Activated CD4-positive, alpha-beta memory T cell treated with anti-CD3 and anti-CD28 coated beads, Interleukin-2, amount 10 ng/mL, durations not matched to agents 7 days and 5 days (primary cell): ENCODE data around the gene PLEKHA6. TPM values are rescaled to one million over a fixed set of nuclear protein-coding genes. Genes with fewer than 3 reads are reported as not detected.
"Not testable (repeated sequence)": the region's sequence is repeated elsewhere in the genome, so short reads cannot be mapped to it uniquely, and the experiment has no call there.

Experiments
- CTCF ChIA-PET: fragments of 350-600 bp; sonication (Branson Sonifier 250); formaldehyde crosslinking; loops from one replicate; lab custom pipeline; 2021; ENCODE audit warnings: antibody characterized with exemption, inconsistent platforms; lab: Charles Lee
- POLR2A ChIA-PET: fragments of 350-600 bp; sonication (Branson Sonifier 250); formaldehyde crosslinking; loops from one replicate; lab custom pipeline; 2021; ENCODE audit warnings: antibody characterized with exemption; lab: Charles Lee
- DNase-seq: peaks from one replicate; pipeline ENCODE4 v3.0.0-alpha.2; 2020
- H3K27ac Mint-ChIP-seq: one replicate; pipeline ENCODE4 v1.8.0; 2021; ENCODE audit warnings: mild to moderate bottlenecking, mixed read lengths
- H3K27me3 Mint-ChIP-seq: one replicate; pipeline ENCODE4 v1.8.0; 2021; ENCODE audit warnings: mixed read lengths
- H3K36me3 Mint-ChIP-seq: one replicate; pipeline ENCODE4 v1.8.0; 2021; ENCODE audit warnings: low read depth, mixed read lengths
- H3K4me1 Mint-ChIP-seq: one replicate; pipeline ENCODE4 v1.8.0; 2021; ENCODE audit warnings: mixed read lengths
- H3K4me3 Mint-ChIP-seq: one replicate; pipeline ENCODE4 v1.8.0; 2021; ENCODE audit warnings: mild to moderate bottlenecking, mixed read lengths
- H3K9me3 Mint-ChIP-seq: one replicate; pipeline ENCODE4 v1.8.0; 2021; ENCODE audit warnings: mixed read lengths
- total RNA-seq, 2 experiments: library from RNA; stranded (reverse); gene quantifications; one replicate each; pipeline ENCODE4 v1.2.3, GENCODE V29; 2021

Gene PLEKHA6
- total RNA-seq, 2 experiments from 2014 or later, result not detected

DNA sequence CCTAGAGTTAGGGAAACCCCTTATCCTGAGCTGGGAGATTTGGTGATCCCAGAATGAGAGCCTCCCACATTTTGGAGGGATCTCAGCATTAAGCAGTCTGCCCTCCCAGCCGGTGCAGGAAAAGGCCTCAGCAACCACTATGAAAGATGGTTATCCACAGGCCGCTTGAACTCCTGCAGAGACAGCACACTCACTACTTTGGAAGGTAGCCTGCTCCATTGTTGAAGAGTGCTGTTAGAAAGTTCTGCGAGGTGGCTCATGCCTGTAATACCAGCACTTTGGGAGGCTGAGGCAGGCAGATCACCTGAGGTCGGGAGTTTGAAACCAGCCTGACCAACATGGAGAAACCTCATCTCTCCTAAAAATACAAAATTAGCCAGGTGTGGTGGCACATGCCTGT is 48.8 kb downstream of the PLEKHA6 start:
- H3K36me3 Mint-ChIP-seq, POLR2A ChIA-PET, DNase-seq, H3K27ac Mint-ChIP-seq, H3K9me3 Mint-ChIP-seq, H3K4me3 Mint-ChIP-seq, H3K4me1 Mint-ChIP-seq: not testable (repeated sequence)
- CTCF ChIA-PET, result interaction anchor here (0.7 kb wide), 1 partner anchor 737 kb away, joined by 3 read pairs; no protein-coding TSS in a partner anchor
- H3K27me3 Mint-ChIP-seq, result peaks cover 19% of the 10 kb centered on the region

DNA sequence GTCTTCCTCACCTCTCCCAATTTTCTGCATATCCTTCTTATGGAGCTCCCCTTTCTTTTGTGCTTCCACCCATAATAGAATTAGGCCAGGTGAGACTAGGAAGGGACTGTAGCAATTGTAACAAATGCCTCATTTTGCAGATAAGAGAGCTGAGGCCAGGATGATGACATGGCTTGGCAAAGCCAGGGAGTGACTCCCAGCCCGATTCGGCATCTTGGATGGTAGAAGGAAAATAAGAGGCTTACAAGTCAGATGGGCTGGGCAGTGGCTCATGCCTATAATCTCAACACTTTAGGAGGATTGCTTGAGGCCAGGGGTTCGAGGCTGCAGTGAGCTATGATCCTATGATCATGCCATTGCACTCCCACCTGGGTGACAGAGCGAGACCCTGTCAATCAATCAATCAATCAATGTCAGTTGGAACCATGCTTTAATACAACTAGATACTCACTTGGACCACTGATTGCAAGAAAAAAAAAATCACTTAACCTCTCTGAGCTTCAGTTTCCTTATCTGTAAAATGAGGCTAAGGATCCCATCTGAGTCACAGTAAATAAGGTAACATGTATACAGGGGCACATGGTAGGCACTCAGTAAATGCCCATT is 51.6 kb downstream of the PLEKHA6 start:
- ChIA-PET CTCF (interaction anchor here (1.0 to 1.1 kb wide), 2 partner anchors 14 to 101 kb away, joined by 3 read pairs; no protein-coding TSS in a partner anchor), POLR2A (interaction anchor here (1.5 kb wide), 1 partner anchor 9 kb away, joined by 4 read pairs; no protein-coding TSS in a partner anchor)
- no peaks in the 10 kb centered on the region for H3K36me3 Mint-ChIP-seq
- no peak for DNase-seq
- no peak overlapping the region for H3K27ac Mint-ChIP-seq
- H3K27me3 Mint-ChIP-seq, result peaks cover 31% of the 10 kb centered on the region
- no peak overlapping the region for H3K4me3 Mint-ChIP-seq
- no peaks in the 10 kb centered on the region for H3K9me3 Mint-ChIP-seq
- no peaks in the 10 kb centered on the region for H3K4me1 Mint-ChIP-seq

DNA sequence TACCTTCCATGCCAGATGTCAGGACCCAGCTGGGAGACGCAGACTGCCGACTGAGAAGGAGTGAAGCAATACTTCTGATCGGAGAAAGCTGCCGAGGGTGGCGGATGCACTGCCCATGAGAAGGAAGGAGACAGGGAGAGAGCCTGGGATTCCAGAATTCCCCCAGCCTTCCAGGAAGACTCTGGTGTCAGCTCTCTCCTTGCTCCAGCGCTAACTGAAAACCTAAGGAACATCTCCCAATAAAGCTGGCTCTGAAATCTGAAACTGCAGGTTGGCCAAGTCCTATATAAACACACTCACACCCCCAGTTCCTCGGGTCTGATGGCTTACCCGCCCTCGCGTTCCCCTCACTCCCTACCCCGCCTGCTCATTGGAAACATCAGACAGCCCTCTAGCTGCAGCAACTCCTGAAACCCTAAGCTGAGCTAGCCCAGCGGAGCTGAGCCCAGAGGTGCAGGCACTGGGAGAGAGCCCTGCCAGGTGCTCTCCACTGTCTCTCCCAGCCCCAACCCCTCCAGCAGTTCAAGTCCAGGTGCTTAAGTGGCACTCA is 52.3 kb downstream of the PLEKHA6 start:
- H3K36me3 Mint-ChIP-seq, result no peaks in the 10 kb centered on the region
- peaks cover 35% of the 10 kb centered on the region for H3K27me3 Mint-ChIP-seq
- H3K9me3 Mint-ChIP-seq, result no peaks in the 10 kb centered on the region
- H3K27ac Mint-ChIP-seq, result no peak overlapping the region
- H3K4me1 Mint-ChIP-seq, result no peaks in the 10 kb centered on the region
- CTCF ChIA-PET, result interaction anchor here (1.0 to 1.1 kb wide), 2 partner anchors 15 to 100 kb away, joined by 3 read pairs; no protein-coding TSS in a partner anchor
- DNase-seq, result no peak
- H3K4me3 Mint-ChIP-seq, result no peak overlapping the region
- POLR2A ChIA-PET, result interaction anchor here (1.5 kb wide), 1 partner anchor 8 kb away, joined by 4 read pairs; no protein-coding TSS in a partner anchor

DNA sequence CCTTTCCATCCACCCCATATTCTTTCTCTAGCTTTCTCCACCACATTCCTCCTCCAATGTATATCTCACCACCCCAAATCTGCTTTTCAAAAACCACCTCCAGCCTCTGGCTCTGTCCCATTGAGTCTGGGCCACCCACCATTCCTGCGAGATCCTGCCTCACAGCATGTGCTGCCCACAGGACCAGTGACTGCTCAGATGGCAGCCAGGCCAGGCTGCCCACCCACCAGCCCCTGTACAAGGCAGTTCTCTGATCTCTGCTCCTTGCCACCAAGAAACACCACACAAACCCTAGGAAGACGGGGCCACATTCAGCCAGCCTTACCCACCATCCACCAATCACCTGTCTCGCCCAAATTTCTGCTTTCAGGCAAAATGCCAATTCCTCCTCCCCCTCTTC is 53.7 kb downstream of the PLEKHA6 start:
- DNase-seq, result no peak
- ChIA-PET POLR2A (no interaction called here), CTCF (no interaction called here)
- Mint-ChIP-seq H3K4me3 (no peak overlapping the region), H3K27me3 (peaks cover 43% of the 10 kb centered on the region), H3K4me1 (no peaks in the 10 kb centered on the region), H3K36me3 (no peaks in the 10 kb centered on the region), H3K9me3 (no peaks in the 10 kb centered on the region), H3K27ac (no peak overlapping the region)

DNA sequence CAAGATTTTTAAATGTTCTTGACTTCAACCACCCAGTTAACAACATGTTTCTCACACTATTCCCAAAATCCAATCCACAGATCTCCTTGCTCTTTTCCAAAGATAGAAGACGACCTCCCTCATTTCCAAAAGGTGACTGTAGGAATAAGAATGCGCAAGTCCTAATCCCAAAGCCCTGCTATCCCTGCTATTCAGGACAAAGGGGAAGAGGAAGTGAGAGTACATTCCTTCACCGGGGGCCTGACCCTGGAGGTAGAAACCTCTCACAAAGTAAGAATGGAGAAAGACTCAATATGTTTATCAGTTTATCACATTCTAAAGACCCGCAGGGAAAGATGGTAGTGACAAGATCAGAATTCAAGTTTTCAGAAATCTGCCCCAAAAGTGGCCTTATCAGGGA is 55.7 kb downstream of the PLEKHA6 start:
- Mint-ChIP-seq H3K4me3 (no peak overlapping the region), H3K9me3 (no peaks in the 10 kb centered on the region), H3K27ac (no peak overlapping the region), H3K27me3 (peaks cover 50% of the 10 kb centered on the region), H3K36me3 (no peaks in the 10 kb centered on the region), H3K4me1 (no peaks in the 10 kb centered on the region)
- ChIA-PET CTCF (interaction anchor here (0.8 kb wide), 1 partner anchor 59 kb away, joined by 3 read pairs; no protein-coding TSS in a partner anchor), POLR2A (no interaction called here)
- no peak for DNase-seq

DNA sequence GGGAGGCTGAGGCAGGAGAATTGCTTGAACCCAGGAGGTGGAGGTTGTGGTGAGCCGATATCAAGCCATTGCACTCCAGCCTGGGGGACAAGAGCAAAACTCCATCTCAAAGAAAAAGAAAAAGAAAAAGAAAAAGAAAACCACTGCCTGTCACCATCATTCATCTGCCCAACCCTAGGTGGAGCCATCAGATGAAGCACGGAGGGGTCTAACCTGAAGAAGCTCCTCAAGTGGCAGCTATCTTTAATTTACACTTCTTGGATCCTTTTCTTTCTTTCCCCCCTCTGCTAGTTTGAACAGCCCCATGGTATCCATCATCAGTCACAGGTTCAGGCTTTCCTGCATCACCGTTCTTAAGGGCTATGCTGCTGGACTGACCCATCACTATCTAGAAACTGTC is 57.0 kb downstream of the PLEKHA6 start:
- DNase-seq, result no peak

DNA sequence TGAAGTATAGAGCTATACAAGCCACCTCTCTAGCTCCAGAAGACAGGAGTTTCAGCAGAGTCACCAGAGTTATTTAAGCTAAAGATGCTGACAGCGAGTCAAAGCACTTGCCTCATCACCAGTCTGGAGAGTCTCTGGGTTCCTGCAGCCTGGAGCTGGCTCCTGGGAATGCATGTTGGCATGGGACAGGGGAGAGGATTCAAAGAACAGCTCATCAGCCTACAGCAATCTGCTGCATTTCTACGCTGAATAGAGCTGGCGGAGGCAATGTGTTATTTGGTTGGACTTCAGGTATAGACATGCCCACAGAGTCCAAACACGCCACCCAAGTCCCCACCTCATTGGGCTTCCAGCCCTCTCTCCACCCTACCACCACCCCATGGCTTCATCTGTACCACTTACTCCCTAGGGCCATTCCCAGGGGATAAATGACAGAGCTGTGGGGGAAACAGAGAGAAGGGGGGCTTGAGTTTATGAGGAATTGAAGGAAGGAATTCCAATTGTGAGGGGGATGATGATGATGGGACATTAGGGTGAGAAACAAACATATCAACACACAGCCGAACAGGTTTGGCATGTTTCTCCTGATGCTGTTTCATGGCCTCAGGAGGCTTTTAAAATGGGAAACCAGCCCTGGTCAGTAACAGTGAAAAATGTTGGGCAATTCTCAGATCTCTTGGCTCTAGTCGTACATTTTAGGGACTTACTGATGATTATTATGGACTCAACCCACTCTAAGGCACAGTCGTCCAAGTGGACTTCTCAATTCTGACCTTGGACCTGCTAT is 58.4 kb downstream of the PLEKHA6 start:
- Mint-ChIP-seq H3K27me3 (peaks cover 51% of the 10 kb centered on the region), H3K36me3 (no peaks in the 10 kb centered on the region), H3K9me3 (no peaks in the 10 kb centered on the region), H3K4me1 (no peaks in the 10 kb centered on the region), H3K27ac (no peak overlapping the region), H3K4me3 (no peak overlapping the region)
- no peak for DNase-seq
- ChIA-PET POLR2A (no interaction called here), CTCF (no interaction called here)

More for the DNA sequence above, 57.0 kb downstream of the PLEKHA6 start:
- H3K4me3 Mint-ChIP-seq, result no peak overlapping the region
- H3K27me3 Mint-ChIP-seq, result peaks cover 48% of the 10 kb centered on the region
- H3K4me1 Mint-ChIP-seq, result no peaks in the 10 kb centered on the region
- POLR2A ChIA-PET, result no interaction called here
- CTCF ChIA-PET, result no interaction called here
- H3K27ac Mint-ChIP-seq, result no peak overlapping the region
- no peaks in the 10 kb centered on the region for H3K36me3 Mint-ChIP-seq
- H3K9me3 Mint-ChIP-seq, result no peaks in the 10 kb centered on the region

DNA sequence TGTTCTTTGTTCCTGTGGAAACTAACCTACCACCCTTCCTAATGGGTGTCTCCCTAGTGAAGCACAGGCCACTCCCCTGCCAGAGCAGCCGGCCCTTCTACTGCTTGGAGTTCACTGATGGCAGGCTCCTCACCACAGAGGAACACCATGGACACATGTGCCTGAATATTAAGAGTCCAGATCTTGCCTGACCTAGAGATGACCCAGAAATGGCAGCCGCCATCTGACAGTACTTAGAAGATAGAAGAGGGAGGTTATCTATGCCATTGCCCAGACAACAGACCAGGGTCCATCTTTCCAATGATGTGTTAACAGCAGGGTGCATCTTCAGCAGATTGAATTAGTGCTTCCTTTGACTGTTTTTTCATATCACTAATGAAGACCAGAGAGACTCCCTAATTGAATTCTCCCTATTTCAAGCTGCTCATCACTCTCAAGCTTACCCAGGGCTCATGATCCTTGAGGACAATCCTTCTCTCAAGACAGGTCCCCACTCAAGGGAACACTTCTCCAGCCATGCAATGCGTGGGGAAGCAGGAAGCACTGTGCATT is 59.8 kb downstream of the PLEKHA6 start:
- no peaks in the 10 kb centered on the region for H3K9me3 Mint-ChIP-seq
- H3K27ac Mint-ChIP-seq, result no peak overlapping the region
- H3K4me1 Mint-ChIP-seq, result peaks cover 3% of the 10 kb centered on the region
- peaks cover 47% of the 10 kb centered on the region for H3K27me3 Mint-ChIP-seq
- DNase-seq, result no peak
- CTCF ChIA-PET, result no interaction called here
- POLR2A ChIA-PET, result interaction anchor here (1.3 kb wide), 1 partner anchor 8 kb away, joined by 4 read pairs; no protein-coding TSS in a partner anchor
- no peaks in the 10 kb centered on the region for H3K36me3 Mint-ChIP-seq
- no peak overlapping the region for H3K4me3 Mint-ChIP-seq

DNA sequence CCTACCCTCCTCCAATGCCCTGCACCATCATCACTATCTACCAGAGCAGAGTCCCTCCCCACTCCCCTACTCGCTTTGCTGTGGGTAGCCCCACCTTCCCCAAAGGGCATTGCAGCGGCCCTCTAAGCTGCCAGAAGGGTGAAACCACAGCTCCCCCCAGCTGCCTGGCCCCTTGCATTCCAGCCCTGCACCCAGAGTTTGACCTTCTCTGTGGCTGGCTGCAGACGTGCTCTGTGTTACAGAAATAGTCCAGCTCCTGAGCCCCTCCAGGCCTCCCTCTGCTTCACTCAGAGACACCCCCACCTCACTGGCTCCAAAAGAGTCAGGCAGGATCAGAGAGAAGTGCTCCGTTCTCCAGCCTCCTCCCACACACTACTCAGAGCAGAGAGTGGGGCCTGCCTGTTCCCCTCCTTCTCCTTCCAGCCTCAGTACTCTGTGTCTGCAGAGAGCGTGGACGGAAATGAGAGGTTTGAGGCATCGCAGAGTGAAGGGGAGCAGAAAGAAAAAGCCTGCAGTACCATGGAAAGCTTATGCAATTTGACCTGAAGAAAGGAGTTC is 63.2 kb downstream of the PLEKHA6 start:
- DNase-seq, result no peak
- no peak overlapping the region for H3K4me3 Mint-ChIP-seq
- no peak overlapping the region for H3K27ac Mint-ChIP-seq
- no peaks in the 10 kb centered on the region for H3K9me3 Mint-ChIP-seq
- ChIA-PET POLR2A (no interaction called here), CTCF (no interaction called here)
- H3K27me3 Mint-ChIP-seq, result peaks cover 41% of the 10 kb centered on the region
- H3K4me1 Mint-ChIP-seq, result peaks cover 3% of the 10 kb centered on the region
- H3K36me3 Mint-ChIP-seq, result no peaks in the 10 kb centered on the region

DNA sequence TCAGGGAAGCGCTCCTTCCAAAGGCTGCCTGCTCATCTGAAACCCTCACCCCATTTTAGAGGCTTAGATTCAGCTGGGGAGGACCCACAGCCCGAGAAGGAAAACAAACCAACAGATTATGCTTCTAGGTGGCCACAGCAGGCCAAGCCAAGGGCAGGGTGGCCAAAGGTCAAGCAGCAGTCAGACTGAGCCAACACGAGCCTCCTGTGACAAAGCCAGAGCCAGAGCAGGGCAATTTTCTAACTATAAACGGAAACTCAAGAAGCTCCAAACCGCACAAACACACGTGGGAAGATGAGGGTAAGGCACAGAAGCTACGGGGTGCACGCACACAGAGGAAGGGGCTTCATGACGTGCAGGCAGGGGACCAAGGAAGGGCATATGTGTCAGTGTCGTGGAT is 64.1 kb downstream of the PLEKHA6 start:
- CTCF ChIA-PET, result no interaction called here

DNA sequence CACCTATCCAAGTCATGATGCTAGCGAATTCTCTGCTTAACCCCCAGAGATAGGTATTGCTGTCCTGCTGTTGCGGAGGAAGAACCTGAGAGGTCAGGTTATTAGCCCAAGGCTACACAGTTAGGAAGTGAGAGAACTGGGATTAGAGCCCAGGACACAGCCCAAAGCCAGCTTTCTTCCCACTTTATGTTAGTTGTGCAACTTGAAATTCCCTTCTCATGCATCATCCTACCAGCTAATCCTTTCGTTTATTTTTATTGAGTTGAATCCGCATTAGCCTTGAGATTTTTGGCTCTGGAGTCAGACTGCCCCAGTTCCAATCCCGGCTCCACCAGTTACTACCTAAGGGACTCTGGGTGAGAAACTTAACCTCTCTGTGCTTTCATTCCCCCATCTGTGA is 65.4 kb downstream of the PLEKHA6 start:
- no peaks in the 10 kb centered on the region for H3K9me3 Mint-ChIP-seq
- H3K27ac Mint-ChIP-seq, result no peak overlapping the region
- no peak for DNase-seq
- H3K4me3 Mint-ChIP-seq, result no peak overlapping the region
- CTCF ChIA-PET, result no interaction called here
- peaks cover 3% of the 10 kb centered on the region for H3K4me1 Mint-ChIP-seq
- H3K36me3 Mint-ChIP-seq, result no peaks in the 10 kb centered on the region
- POLR2A ChIA-PET, result no interaction called here
- H3K27me3 Mint-ChIP-seq, result peaks cover 39% of the 10 kb centered on the region

More for the DNA sequence above, 64.1 kb downstream of the PLEKHA6 start:
- Mint-ChIP-seq H3K27ac (no peak overlapping the region), H3K36me3 (no peaks in the 10 kb centered on the region), H3K9me3 (no peaks in the 10 kb centered on the region), H3K27me3 (peaks cover 37% of the 10 kb centered on the region), H3K4me1 (peaks cover 3% of the 10 kb centered on the region), H3K4me3 (no peak overlapping the region)
- POLR2A ChIA-PET, result no interaction called here
- no peak for DNase-seq

- H3K27me3 Mint-ChIP-seq, result peaks cover 39% of the 10 kb centered on the region
- H3K4me3 Mint-ChIP-seq, result no peak overlapping the region
- H3K4me1 Mint-ChIP-seq, result peaks cover 3% of the 10 kb centered on the region
- H3K27ac Mint-ChIP-seq, result no peak overlapping the region
- CTCF ChIA-PET, result no interaction called here
- POLR2A ChIA-PET, result no interaction called here
- H3K36me3 Mint-ChIP-seq, result no peaks in the 10 kb centered on the region
- DNase-seq, result no peak
- no peaks in the 10 kb centered on the region for H3K9me3 Mint-ChIP-seq
Observed at GRCh38 chr1:204293605-204294337, 66.0 kb downstream of the PLEKHA6 start.
